ENCODE results near the gene BRD9. TPM values are rescaled to one million over a fixed set of nuclear protein-coding genes. Genes with fewer than 3 reads are reported as not detected.

BRD9 gene
- total and polyA plus RNA-seq, 2 of the 4 experiments (the other 2 are of a cell fraction) = 22.0 to 43.4 TPM

- TF ChIP-seq NFE2L2 (IDR thresholded peaks at IDR 0.05; ENCODE audit: low read depth, low read length) = no peak
- no peak for TF ChIP-seq RFX5 (IDR thresholded peaks at IDR 0.05; ENCODE audit: low read depth, low read length)
- no peak for TF ChIP-seq POLR2A (IDR thresholded peaks at IDR 0.05; ENCODE audit: low read depth, low read length)
- DNase-seq (no peak), ATAC-seq (ENCODE audit: low read depth) (no peak)
- no TSS peak for BruUV-seq (replicated peaks)
- Histone ChIP-seq H3K9me1 (ENCODE audit: insufficient read depth, low read length) (no peaks in the 10 kb centered on the region), H3K18ac (ENCODE audit: low read depth, low read length) (no peak overlapping the region), H4K5ac (ENCODE audit: low read depth, low read length) (no peak overlapping the region), H3K56ac (ENCODE audit: extremely low read depth, insufficient read depth, low read length) (no peak overlapping the region), H3K9me3 (ENCODE audit: control insufficient read depth, insufficient read depth, low read length) (peaks cover 4% of the 10 kb centered on the region; the same call in 1 of the 2 replicates), H3K36me3 (ENCODE audit: control insufficient read depth, insufficient read depth, low read length) (no peaks in the 10 kb centered on the region), H3K23ac (ENCODE audit: low read depth, low read length) (no peak overlapping the region), H3K4me1 (ENCODE audit: control insufficient read depth, insufficient read depth, low read length) (no peaks in the 10 kb centered on the region), H3K14ac (replicated peaks; ENCODE audit: low read depth, low read length) (no peak overlapping the region), H2BK20ac (ENCODE audit: low read depth, low read length) (no peak overlapping the region), H2AK5ac (ENCODE audit: low read depth, low read length) (no peak overlapping the region), H2BK15ac (ENCODE audit: low read depth, low read length) (no peak overlapping the region), H2BK5ac (ENCODE audit: low read depth, low read length, poor library complexity, severe bottlenecking) (no peak overlapping the region), H2AFZ (replicated peaks; ENCODE audit: low read length, poor library complexity) (no peak overlapping the region), H2AK9ac (replicated peaks; ENCODE audit: low read depth, low read length, poor library complexity) (no peak overlapping the region), H3K4me2 (ENCODE audit: low read depth, low read length) (no peak overlapping the region), H3K4ac (ENCODE audit: low read depth, low read length) (no peak overlapping the region), H2BK120ac (ENCODE audit: low read depth, low read length) (no peak overlapping the region), H4K91ac (ENCODE audit: insufficient read depth, low read depth, low read length) (no peak overlapping the region), H4K20me1 (ENCODE audit: insufficient read depth, low read length) (no peaks in the 10 kb centered on the region), H3K9ac (ENCODE audit: low read depth, low read length) (no peak overlapping the region), H4K8ac (ENCODE audit: low read depth in 2 of 2, low read length in 2 of 2) (no peak overlapping the region), H3K79me1 (ENCODE audit: low read depth in 1 of 2, low read length in 2 of 2) (no peaks in the 10 kb centered on the region), H3K27ac (ENCODE audit: insufficient read depth, low read length) (no peak overlapping the region), H3K27me3 (ENCODE audit: control insufficient read depth, insufficient read depth, low read length) (peaks cover 4% of the 10 kb centered on the region; the same call in 1 of the 2 replicates), H3K4me3 (ENCODE audit: insufficient read depth, low read depth, low read length) (no peak overlapping the region)
- in situ Hi-C loops (cut with MboI; ENCODE audit: low sequenced_read_pairs) (no loop called here), intact Hi-C loops (cut with micrococcal nuclease) (no loop called here), dilution Hi-C loops (cut with HindIII; ENCODE audit: low sequenced_read_pairs, unreplicated experiment) (no loop called here)
- POLR2A ChIA-PET (ENCODE audit: unreplicated experiment) = no interaction called here
- CTCF ChIA-PET = no interaction called here
- no CpG with 5 or more reads among the region's 3 CpGs for WGBS, 2 experiments (ENCODE audit: extremely low coverage in 2 of 2, insufficient read length in 1 of 2)
Measured at GRCh38 chr5:815449-815848, 77.2 kb downstream of the BRD9 start.

Other genes with a start within 250 kb of the BRD9 start
- under 0.01 TPM in 2 replicates for gene TPPP, start 199.4 kb downstream of the BRD9 start, total RNA-seq (2012; rRNA removed)
- gene TPPP, start 199.4 kb downstream of the BRD9 start, polyA plus RNA-seq (2012; rRNA removed) = 0.06 and 0.07 TPM in 2 replicates
- not detected in 2 replicates for gene ZDHHC11B, start 108.1 kb downstream of the BRD9 start, total RNA-seq (2012; rRNA removed)
- 0.12 TPM in 1 of 2 replicates, not detected in the other for gene ZDHHC11B, start 108.1 kb downstream of the BRD9 start, polyA plus RNA-seq (2012; rRNA removed)
- 0.28 and 0.36 TPM in 2 replicates for gene ZDHHC11, start 41.8 kb downstream of the BRD9 start, total RNA-seq (2012; rRNA removed)
- 1.6 and 1.7 TPM in 2 replicates for gene ZDHHC11, start 41.8 kb downstream of the BRD9 start, polyA plus RNA-seq (2012; rRNA removed)
- 27.2 and 35.5 TPM in 2 replicates for gene TRIP13, start 83 bp upstream of the BRD9 start, total RNA-seq (2012; rRNA removed)
- gene TRIP13, start 83 bp upstream of the BRD9 start, polyA plus RNA-seq (2012; rRNA removed) = 16.3 and 17.1 TPM in 2 replicates
- not detected in 2 replicates for gene NKD2, start 116.0 kb upstream of the BRD9 start, total RNA-seq (2012; rRNA removed)
- not detected in 2 replicates for gene NKD2, start 116.0 kb upstream of the BRD9 start, polyA plus RNA-seq (2012; rRNA removed)
- 3.0 and 3.3 TPM in 2 replicates for gene SLC12A7, start 219.3 kb upstream of the BRD9 start, total RNA-seq (2012; rRNA removed)
- gene SLC12A7, start 219.3 kb upstream of the BRD9 start, polyA plus RNA-seq (2012; rRNA removed) = 6.1 and 7.5 TPM in 2 replicates

Data from IMR-90 (cell line).